Right lobe of liver (tissue), 4 donors: ENCODE results near the gene MRC1.

Experiments used
- POLR2A ChIP-seq: fragments of 450-650 bp; IDR thresholded peaks from one replicate; pipeline ENCODE4 v1.6.1; 2017; ENCODE audit warnings: antibody characterized with exemption, mild to moderate bottlenecking
- TF ChIP-seq, protein P1 (sequence below), 4 donors: fragments of 200-600 bp in 3 of 4; fragments of 450-650 bp in 1 of 4; IDR thresholded peaks; one replicate each; pipeline versions ENCODE4 v1.5.1 to v1.8.0; 2016 to 2022; ENCODE audit warnings: antibody characterized with exemption in 4 of 4, mild to moderate bottlenecking in 2 of 4
- donor health status: DM: no; HTN: no; CAD: no.
- donor health status: DM: no; HTN: no; CAD: no.
- donor health status: DM: no; HTN: yes; CAD: no.

- TF ChIP-seq, protein P1, sequence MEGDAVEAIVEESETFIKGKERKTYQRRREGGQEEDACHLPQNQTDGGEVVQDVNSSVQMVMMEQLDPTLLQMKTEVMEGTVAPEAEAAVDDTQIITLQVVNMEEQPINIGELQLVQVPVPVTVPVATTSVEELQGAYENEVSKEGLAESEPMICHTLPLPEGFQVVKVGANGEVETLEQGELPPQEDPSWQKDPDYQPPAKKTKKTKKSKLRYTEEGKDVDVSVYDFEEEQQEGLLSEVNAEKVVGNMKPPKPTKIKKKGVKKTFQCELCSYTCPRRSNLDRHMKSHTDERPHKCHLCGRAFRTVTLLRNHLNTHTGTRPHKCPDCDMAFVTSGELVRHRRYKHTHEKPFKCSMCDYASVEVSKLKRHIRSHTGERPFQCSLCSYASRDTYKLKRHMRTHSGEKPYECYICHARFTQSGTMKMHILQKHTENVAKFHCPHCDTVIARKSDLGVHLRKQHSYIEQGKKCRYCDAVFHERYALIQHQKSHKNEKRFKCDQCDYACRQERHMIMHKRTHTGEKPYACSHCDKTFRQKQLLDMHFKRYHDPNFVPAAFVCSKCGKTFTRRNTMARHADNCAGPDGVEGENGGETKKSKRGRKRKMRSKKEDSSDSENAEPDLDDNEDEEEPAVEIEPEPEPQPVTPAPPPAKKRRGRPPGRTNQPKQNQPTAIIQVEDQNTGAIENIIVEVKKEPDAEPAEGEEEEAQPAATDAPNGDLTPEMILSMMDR (IDR thresholded peaks at IDR 0.05) = no peak
- no peak for TF ChIP-seq POLR2A
These were observed 10.7 kb downstream of the MRC1 start for GRCh38 chr10:17819836-17820235.
